ENCODE results near the gene DPM3. TPM values are rescaled to one million over a fixed set of nuclear protein-coding genes. Genes with fewer than 3 reads are reported as not detected.
"Not testable (repeated sequence)": the region's sequence is repeated elsewhere in the genome, so short reads cannot be mapped to it uniquely, and the experiment has no call there.

DPM3 gene
- 10 to 100 TPM; 51.6 to 53.6 TPM for total RNA-seq
- polyA plus RNA-seq, result 100 to 1,000 TPM; 101 to 119 TPM

DNA sequence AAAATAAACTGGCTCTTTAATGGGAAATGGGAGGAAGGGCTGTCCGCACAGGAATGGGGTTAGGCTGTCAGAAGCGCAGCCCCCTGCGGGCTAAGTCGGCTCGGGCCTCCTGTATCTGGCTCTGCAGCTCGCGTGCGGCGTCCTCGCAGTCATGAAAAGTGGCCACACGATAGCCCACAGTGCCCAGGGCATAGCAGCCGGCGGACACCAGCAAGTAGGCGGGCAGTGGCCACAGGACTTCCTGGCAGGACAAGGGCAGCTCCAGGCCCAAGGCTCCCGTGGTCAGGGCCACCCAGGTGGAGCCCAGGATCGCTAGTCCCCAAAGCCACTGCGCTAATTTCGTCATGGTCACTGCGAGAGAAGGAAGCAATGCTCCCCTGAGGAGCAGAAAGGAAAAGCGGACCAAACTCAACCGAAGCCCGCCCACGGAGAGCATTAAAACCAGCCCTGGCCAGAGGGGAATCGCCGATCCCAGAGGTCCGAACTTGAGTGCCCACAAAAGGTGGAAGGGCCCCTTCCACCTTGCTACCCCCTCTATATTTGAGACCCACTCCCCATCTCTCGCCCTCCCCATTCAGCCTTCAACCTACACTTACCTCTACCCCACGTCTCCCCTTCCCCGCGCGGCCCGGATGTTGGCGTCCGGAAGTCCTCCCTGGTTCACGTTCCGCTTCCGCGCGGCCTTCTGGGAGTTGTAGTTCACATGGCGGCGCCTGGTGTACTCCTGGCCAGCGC, at the start of gene DPM3:
Gene DPM3 (minus strand): TSS at position 637 of the 735 bp plus-strand sequence. CDS start 291 bp downstream, at position 346.
- Mint-ChIP-seq H3K9me3 (no peaks in the 10 kb centered on the region), H3K36me3 (peaks cover 0 to 13% of the 10 kb centered on the region in 2 donors), H3K27ac (peak within 1 kb of the TSS; percentile 97 to 100 (median 98)), H3K27me3 (peaks cover 0 to 5% of the 10 kb centered on the region in 2 donors), H3K4me1 (peaks cover 20 to 50% (median 39%) of the 10 kb centered on the region in 4 donors), H3K4me3 (peak within 1 kb of the TSS; percentile 94 to 100 (median 99))
- Histone ChIP-seq H3K27me3 (ENCODE audit: insufficient read depth, low read length) (no peaks in the 10 kb centered on the region), H3K4me1 (ENCODE audit: insufficient read depth, low read length) (peaks cover 33% of the 10 kb centered on the region), H3K27ac (ENCODE audit: low read depth, low read length) (peak within 1 kb of the TSS; percentile 87), H3K9me3 (ENCODE audit: control insufficient read depth in 1 of 2, low read length in 2 of 2) (no peaks in the 10 kb centered on the region), H3K4me3 (ENCODE audit: low read length in 2 of 2) (peak within 1 kb of the TSS; percentile 62 to 79), H3K36me3 (ENCODE audit: insufficient read depth, low read length) (no peaks in the 10 kb centered on the region)
- intact Hi-C loops (cut with micrococcal nuclease), result loop anchor here (2.0 to 5.0 kb wide), 2 partner anchors 13 to 53 kb away; partner anchors contain the start of gene EFNA1
- POLR2A ChIA-PET (ENCODE audit: partially characterized antibody), result interaction anchor here (1.0 to 1.1 kb wide), 2 partner anchors 11 to 34 kb away, joined by 3 read pairs; partner anchors contain the start of gene TRIM46
- CTCF ChIA-PET (ENCODE audit: partially characterized antibody), result interaction anchor here (1.3 kb wide), 1 partner anchor 34 kb away, joined by 3 read pairs; no protein-coding TSS in a partner anchor
- DNase-seq, result peak; percentile 81 to 93 (median 83)

- H3K27ac ChIP-seq (ENCODE audit: low read depth, low read length); H3K27me3 ChIP-seq (ENCODE audit: insufficient read depth, low read length); H3K4me3 ChIP-seq (ENCODE audit: low read length in 2 of 2); H3K27me3 Mint-ChIP-seq; H3K36me3 Mint-ChIP-seq; H3K36me3 ChIP-seq (ENCODE audit: insufficient read depth, low read length); H3K4me3 Mint-ChIP-seq; POLR2A ChIA-PET (ENCODE audit: partially characterized antibody); H3K9me3 ChIP-seq (ENCODE audit: control insufficient read depth in 1 of 2, low read length in 2 of 2); H3K27ac Mint-ChIP-seq; H3K9me3 Mint-ChIP-seq; CTCF ChIA-PET (ENCODE audit: partially characterized antibody): not testable (repeated sequence)
- peaks cover 21 to 39% (median 26%) of the 10 kb centered on the region in 4 donors for H3K4me1 Mint-ChIP-seq
- intact Hi-C loops (cut with micrococcal nuclease), result loop anchor here (5.0 kb wide), 2 partner anchors 52 to 117 kb away; partner anchors contain the start of gene FDPS
- peaks cover 27% of the 10 kb centered on the region for H3K4me1 ChIP-seq (ENCODE audit: insufficient read depth, low read length)
- peak in 1 of 5 donors; percentile 19 for DNase-seq
These were observed 49.6 kb upstream of the DPM3 start for GRCh38 chr1:155189926-155190325.

DNA sequence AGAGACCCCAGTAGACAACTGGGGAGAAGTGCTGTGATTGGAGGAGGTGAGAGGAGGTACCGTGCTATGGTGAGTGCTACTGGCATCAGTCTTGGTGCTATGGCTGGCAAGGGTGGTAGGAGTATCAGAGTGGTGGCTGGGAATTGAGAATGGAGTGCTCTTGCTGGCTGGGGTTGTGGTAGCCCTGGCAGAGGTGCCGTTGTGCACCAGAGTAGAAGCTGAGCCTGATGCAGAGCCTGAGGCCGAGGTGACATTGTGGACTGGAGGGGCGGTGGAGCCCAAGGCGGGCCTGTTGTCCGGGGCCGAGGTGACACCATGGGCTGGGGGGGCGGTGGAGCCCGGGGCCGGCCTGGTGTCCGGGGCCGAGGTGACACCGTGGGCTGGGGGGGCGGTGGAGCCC, 47.9 kb upstream of the DPM3 start:
- CTCF ChIA-PET (ENCODE audit: partially characterized antibody), result no interaction called here
- peak overlapping the region in 6 of 7 donors; percentile 34 to 86 (median 79) for H3K27ac Mint-ChIP-seq

GRCh38 chr1:155187456-155187891, 47.1 kb upstream of the DPM3 start:
- H3K4me3 Mint-ChIP-seq, result no peak overlapping the region
- H3K27ac Mint-ChIP-seq, result peak overlapping the region in 2 of 7 donors; percentile 56 to 71
- POLR2A ChIA-PET (ENCODE audit: partially characterized antibody), result no interaction called here

More for the DNA sequence above, 47.9 kb upstream of the DPM3 start:
- H3K27me3 Mint-ChIP-seq, result no peaks in the 10 kb centered on the region
- peaks cover 3 to 8% of the 10 kb centered on the region in 2 donors for H3K36me3 Mint-ChIP-seq
- intact Hi-C loops (cut with micrococcal nuclease), result no loop called here
- H3K9me3 Mint-ChIP-seq, result peaks cover 0 to 2% (median 0%) of the 10 kb centered on the region in 8 donors
- POLR2A ChIA-PET (ENCODE audit: partially characterized antibody), result no interaction called here
- no peaks in the 10 kb centered on the region for H3K9me3 ChIP-seq (ENCODE audit: control insufficient read depth in 1 of 2, low read length in 2 of 2)
- peaks cover 10 to 23% (median 13%) of the 10 kb centered on the region in 4 donors for H3K4me1 Mint-ChIP-seq
- H3K4me3 ChIP-seq (ENCODE audit: low read length in 2 of 2), result no peak overlapping the region
- H3K4me1 ChIP-seq (ENCODE audit: insufficient read depth, low read length), result peaks cover 13% of the 10 kb centered on the region
- peak overlapping the region in 6 of 8 donors; percentile 23 to 67 (median 54) for H3K4me3 Mint-ChIP-seq
- no peaks in the 10 kb centered on the region for H3K27me3 ChIP-seq (ENCODE audit: insufficient read depth, low read length)
- no peak overlapping the region for H3K27ac ChIP-seq (ENCODE audit: low read depth, low read length)
- H3K36me3 ChIP-seq (ENCODE audit: insufficient read depth, low read length), result no peaks in the 10 kb centered on the region
- peak in 1 of 5 donors; percentile 31 for DNase-seq

DNA sequence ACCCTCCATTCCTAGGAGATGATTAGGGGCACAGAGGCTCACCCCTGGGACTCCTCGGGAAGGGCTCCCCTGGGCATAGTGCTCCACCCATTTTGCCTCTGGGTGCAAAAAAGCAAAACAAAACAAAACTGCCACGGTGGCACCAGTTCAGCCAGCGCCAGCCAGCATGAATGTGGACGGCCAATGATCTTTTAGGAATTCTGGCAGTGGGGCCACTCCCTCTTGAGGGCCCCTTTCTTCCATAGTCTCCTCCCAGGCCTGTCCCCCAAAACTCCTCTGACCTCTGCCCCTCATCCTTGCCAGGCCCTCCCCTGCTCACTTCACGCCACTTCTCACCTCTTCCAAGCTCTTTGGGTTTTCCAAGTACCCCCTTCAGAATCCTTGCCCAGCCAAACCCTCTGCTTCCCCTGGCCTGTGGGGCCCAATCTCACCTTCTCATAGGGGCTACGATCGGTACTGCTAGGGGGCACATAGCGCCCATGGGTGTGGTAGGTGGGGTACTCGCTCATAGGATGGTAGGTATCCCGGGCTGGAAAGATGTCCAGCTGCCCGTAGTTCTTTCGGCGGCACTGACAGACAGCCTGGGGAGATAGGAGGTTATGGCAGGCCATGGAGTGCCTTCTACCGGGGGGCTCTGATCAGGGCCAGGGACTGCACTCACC, 46.6 kb upstream of the DPM3 start:
- ChIA-PET POLR2A (ENCODE audit: partially characterized antibody) (interaction anchor here (0.6 kb wide), 1 partner anchor 121 kb away, joined by 3 read pairs; no protein-coding TSS in a partner anchor), CTCF (ENCODE audit: partially characterized antibody) (no interaction called here)
- peak overlapping the region in 2 of 7 donors; percentile 52 to 57 for H3K27ac Mint-ChIP-seq

More at GRCh38 chr1:155187456-155187891, 47.1 kb upstream of the DPM3 start:
- Histone ChIP-seq H3K27me3 (ENCODE audit: insufficient read depth, low read length) (no peaks in the 10 kb centered on the region), H3K27ac (ENCODE audit: low read depth, low read length) (no peak overlapping the region), H3K36me3 (ENCODE audit: insufficient read depth, low read length) (no peaks in the 10 kb centered on the region), H3K4me3 (ENCODE audit: low read length in 2 of 2) (no peak overlapping the region), H3K9me3 (ENCODE audit: control insufficient read depth in 1 of 2, low read length in 2 of 2) (no peaks in the 10 kb centered on the region), H3K4me1 (ENCODE audit: insufficient read depth, low read length) (peaks cover 6% of the 10 kb centered on the region)
- peaks cover 0 to 1% (median 0%) of the 10 kb centered on the region in 8 donors for H3K9me3 Mint-ChIP-seq
- H3K27me3 Mint-ChIP-seq, result no peaks in the 10 kb centered on the region
- peaks cover 8 to 18% (median 10%) of the 10 kb centered on the region in 4 donors for H3K4me1 Mint-ChIP-seq
- DNase-seq, result peak in 1 of 5 donors; percentile 5
- intact Hi-C loops (cut with micrococcal nuclease), result no loop called here
- CTCF ChIA-PET (ENCODE audit: partially characterized antibody), result no interaction called here
- H3K36me3 Mint-ChIP-seq, result peaks cover 4 to 11% of the 10 kb centered on the region in 2 donors

GRCh38 chr1:155186067-155186793, 45.9 kb upstream of the DPM3 start:
- CTCF ChIA-PET (ENCODE audit: partially characterized antibody), result interaction anchor here (0.6 kb wide), 1 partner anchor 13 kb away, joined by 3 read pairs; the partner anchor contains the start of gene KRTCAP2

More for the DNA sequence above, 46.6 kb upstream of the DPM3 start:
- Mint-ChIP-seq H3K36me3 (peaks cover 4 to 14% of the 10 kb centered on the region in 2 donors), H3K9me3 (no peaks in the 10 kb centered on the region), H3K27me3 (no peaks in the 10 kb centered on the region), H3K4me3 (no peak overlapping the region), H3K4me1 (peaks cover 5 to 13% (median 5%) of the 10 kb centered on the region in 4 donors)
- no peak overlapping the region for H3K4me3 ChIP-seq (ENCODE audit: low read length in 2 of 2)
- no peaks in the 10 kb centered on the region for H3K27me3 ChIP-seq (ENCODE audit: insufficient read depth, low read length)
- no peak overlapping the region for H3K27ac ChIP-seq (ENCODE audit: low read depth, low read length)
- H3K9me3 ChIP-seq (ENCODE audit: control insufficient read depth in 1 of 2, low read length in 2 of 2), result no peaks in the 10 kb centered on the region
- no peaks in the 10 kb centered on the region for H3K36me3 ChIP-seq (ENCODE audit: insufficient read depth, low read length)
- peaks cover under 1% of the 10 kb centered on the region for H3K4me1 ChIP-seq (ENCODE audit: insufficient read depth, low read length)
- intact Hi-C loops (cut with micrococcal nuclease), result no loop called here
- peak in 1 of 5 donors; percentile 32 for DNase-seq

More at GRCh38 chr1:155186067-155186793, 45.9 kb upstream of the DPM3 start:
- H3K27ac Mint-ChIP-seq, result peak overlapping the region in 1 of 7 donors; percentile 48
- H3K27ac ChIP-seq (ENCODE audit: low read depth, low read length), result no peak overlapping the region
- H3K4me3 ChIP-seq (ENCODE audit: low read length in 2 of 2), result no peak overlapping the region
- no peak overlapping the region for H3K4me3 Mint-ChIP-seq
- H3K9me3 ChIP-seq (ENCODE audit: control insufficient read depth in 1 of 2, low read length in 2 of 2), result no peaks in the 10 kb centered on the region
- H3K36me3 Mint-ChIP-seq, result peaks cover 4 to 19% of the 10 kb centered on the region in 2 donors
- intact Hi-C loops (cut with micrococcal nuclease), result no loop called here
- peak in 1 of 5 donors; percentile 2 for DNase-seq
- H3K4me1 Mint-ChIP-seq, result peaks cover 4 to 13% (median 5%) of the 10 kb centered on the region in 4 donors
- POLR2A ChIA-PET (ENCODE audit: partially characterized antibody), result interaction anchor here (0.6 to 0.8 kb wide), 3 partner anchors 9 to 122 kb away, joined by 3 read pairs; no protein-coding TSS in a partner anchor
- no peaks in the 10 kb centered on the region for H3K27me3 Mint-ChIP-seq
- H3K27me3 ChIP-seq (ENCODE audit: insufficient read depth, low read length), result no peaks in the 10 kb centered on the region
- no peaks in the 10 kb centered on the region for H3K4me1 ChIP-seq (ENCODE audit: insufficient read depth, low read length)
- no peaks in the 10 kb centered on the region for H3K36me3 ChIP-seq (ENCODE audit: insufficient read depth, low read length)
- no peaks in the 10 kb centered on the region for H3K9me3 Mint-ChIP-seq
